ENCODE results near the gene TWIST2.

The TWIST2 gene

DNA sequence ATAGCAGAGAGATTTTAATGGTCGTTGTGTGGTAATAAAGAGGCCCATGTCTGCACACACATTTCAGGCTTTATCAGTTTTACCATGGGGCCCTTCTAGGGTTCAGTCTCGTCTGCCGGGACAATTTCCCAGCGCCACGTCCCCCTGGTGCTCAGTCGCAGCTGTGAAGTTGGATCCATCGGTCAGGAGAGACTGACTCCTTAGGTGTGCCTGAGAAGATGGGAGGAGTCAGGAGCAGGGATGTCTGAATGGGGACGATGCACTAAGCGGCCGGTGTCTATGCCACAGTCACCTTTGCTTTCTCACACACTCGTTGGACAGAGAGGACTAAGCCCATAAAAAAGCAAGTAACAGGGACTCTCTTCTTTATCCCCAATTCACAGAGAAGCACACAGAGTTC lies 71.4 kb downstream of the TWIST2 start:
- H3K27ac ChIP-seq (ENCODE audit: low read depth, low read length, poor library complexity, severe bottlenecking), result no peak overlapping the region
- H3K4me1 ChIP-seq (ENCODE audit: insufficient read depth, low read length, severe bottlenecking), result no peaks in the 10 kb centered on the region
- H2AFZ ChIP-seq (ENCODE audit: low read length), result no peak overlapping the region
- no peaks in the 10 kb centered on the region for H3K36me3 ChIP-seq (ENCODE audit: insufficient read depth, low read length)
- H3K9me3 ChIP-seq (ENCODE audit: low read length), result no peaks in the 10 kb centered on the region
- H3K79me2 ChIP-seq (ENCODE audit: insufficient read depth, low read length), result no peaks in the 10 kb centered on the region
- H3K4me2 ChIP-seq (ENCODE audit: low read length), result no peak overlapping the region
- no peak for TF ChIP-seq CTCF (IDR thresholded peaks at IDR 0.05; ENCODE audit: low read length)
- no peak for TF ChIP-seq EZH2 (IDR thresholded peaks at IDR 0.05; ENCODE audit: borderline replicate concordance, low read length)
- H3F3A ChIP-seq (ENCODE audit: insufficient read depth, low read length), result no peaks in the 10 kb centered on the region
- H3K9ac ChIP-seq (ENCODE audit: low read length), result no peak overlapping the region
- H3K4me3 ChIP-seq (ENCODE audit: low read depth, low read length, poor library complexity, severe bottlenecking), result no peak overlapping the region
- no peaks in the 10 kb centered on the region for H4K20me1 ChIP-seq (ENCODE audit: insufficient read depth, low read length)
- H3K27me3 ChIP-seq (ENCODE audit: insufficient read depth, low read length), result no peaks in the 10 kb centered on the region
- H3K9me2 ChIP-seq (ENCODE audit: low read depth, low read length), result no peaks in the 10 kb centered on the region

DNA sequence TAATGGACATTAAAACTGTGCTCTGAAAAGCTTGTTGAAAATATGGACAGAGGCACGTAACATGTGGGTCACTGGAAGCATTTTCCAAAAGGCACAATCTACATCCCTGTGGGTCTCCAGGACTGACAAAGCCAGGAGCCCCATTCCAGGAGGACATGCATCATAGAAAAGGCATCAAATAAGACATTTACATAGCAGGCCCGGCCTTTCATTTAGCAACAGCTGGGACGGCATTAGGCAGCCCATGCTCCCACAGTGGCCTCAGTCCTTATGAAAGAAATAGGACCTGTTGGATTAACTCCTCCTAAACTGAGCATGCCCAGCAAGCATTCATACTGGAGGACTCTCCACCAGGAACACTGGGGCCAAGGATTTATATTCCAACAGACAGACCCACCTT lies 72.2 kb downstream of the TWIST2 start:
- Histone ChIP-seq H3K4me2 (ENCODE audit: low read length) (no peak overlapping the region), H3K9me3 (ENCODE audit: low read length) (no peaks in the 10 kb centered on the region), H3K79me2 (ENCODE audit: insufficient read depth, low read length) (no peaks in the 10 kb centered on the region), H3K27ac (ENCODE audit: low read depth, low read length, poor library complexity, severe bottlenecking) (no peak overlapping the region), H3K4me1 (ENCODE audit: insufficient read depth, low read length, severe bottlenecking) (no peaks in the 10 kb centered on the region), H3K4me3 (ENCODE audit: low read depth, low read length, poor library complexity, severe bottlenecking) (no peak overlapping the region), H3K9me2 (ENCODE audit: low read depth, low read length) (no peaks in the 10 kb centered on the region), H3K9ac (ENCODE audit: low read length) (no peak overlapping the region), H3F3A (ENCODE audit: insufficient read depth, low read length) (no peaks in the 10 kb centered on the region), H4K20me1 (ENCODE audit: insufficient read depth, low read length) (no peaks in the 10 kb centered on the region), H2AFZ (ENCODE audit: low read length) (no peak overlapping the region), H3K36me3 (ENCODE audit: insufficient read depth, low read length) (no peaks in the 10 kb centered on the region), H3K27me3 (ENCODE audit: insufficient read depth, low read length) (no peaks in the 10 kb centered on the region)
- TF ChIP-seq CTCF (IDR thresholded peaks at IDR 0.05; ENCODE audit: low read length) (no peak), EZH2 (IDR thresholded peaks at IDR 0.05; ENCODE audit: borderline replicate concordance, low read length) (no peak)

- Histone ChIP-seq H3K9me3 (ENCODE audit: low read length) (no peaks in the 10 kb centered on the region), H3F3A (ENCODE audit: insufficient read depth, low read length) (no peaks in the 10 kb centered on the region), H3K79me2 (ENCODE audit: insufficient read depth, low read length) (no peaks in the 10 kb centered on the region), H3K27ac (ENCODE audit: low read depth, low read length, poor library complexity, severe bottlenecking) (no peak overlapping the region), H3K9me2 (ENCODE audit: low read depth, low read length) (no peaks in the 10 kb centered on the region), H4K20me1 (ENCODE audit: insufficient read depth, low read length) (no peaks in the 10 kb centered on the region), H3K4me2 (ENCODE audit: low read length) (no peak overlapping the region), H2AFZ (ENCODE audit: low read length) (no peak overlapping the region), H3K4me1 (ENCODE audit: insufficient read depth, low read length, severe bottlenecking) (no peaks in the 10 kb centered on the region), H3K27me3 (ENCODE audit: insufficient read depth, low read length) (no peaks in the 10 kb centered on the region), H3K4me3 (ENCODE audit: low read depth, low read length, poor library complexity, severe bottlenecking) (no peak overlapping the region), H3K9ac (ENCODE audit: low read length) (no peak overlapping the region), H3K36me3 (ENCODE audit: insufficient read depth, low read length) (no peaks in the 10 kb centered on the region)
- TF ChIP-seq CTCF (IDR thresholded peaks at IDR 0.05; ENCODE audit: low read length), result no peak
- TF ChIP-seq EZH2 (IDR thresholded peaks at IDR 0.05; ENCODE audit: borderline replicate concordance, low read length), result no peak
Observed at GRCh38 chr2:238920601-238921001, 72.7 kb downstream of the TWIST2 start.

All from OCI-LY1 (cell line).